ENCODE results near the gene ZDHHC14.

Gene ZDHHC14

GRCh38 chr6:157638779-157639178 lies 257.8 kb downstream of the ZDHHC14 start:
- DNase-seq = no peak

GRCh38 chr6:157640746-157641451 lies 259.9 kb downstream of the ZDHHC14 start:
- no peak for DNase-seq

- DNase-seq = no peak
These were observed 260.8 kb downstream of the ZDHHC14 start for GRCh38 chr6:157641837-157642236.

GRCh38 chr6:157642736-157643135 lies 261.7 kb downstream of the ZDHHC14 start:
- DNase-seq = no peak

GRCh38 chr6:157644043-157644810 lies 263.2 kb downstream of the ZDHHC14 start:
- DNase-seq = peak in 12 of 56 donors; percentile 6 to 67 (median 19)

GRCh38 chr6:157645201-157645795 lies 264.3 kb downstream of the ZDHHC14 start:
- no peak for DNase-seq

GRCh38 chr6:157646012-157646411 lies 265.0 kb downstream of the ZDHHC14 start:
- no peak for DNase-seq

GRCh38 chr6:157647261-157647915 lies 266.4 kb downstream of the ZDHHC14 start:
- DNase-seq = no peak

GRCh38 chr6:157648561-157648960 lies 267.6 kb downstream of the ZDHHC14 start:
- DNase-seq = no peak

GRCh38 chr6:157649311-157650260 lies 268.6 kb downstream of the ZDHHC14 start:
- DNase-seq = peak in 16 of 56 donors; percentile 7 to 97 (median 36)

GRCh38 chr6:157650261-157650640 lies 269.3 kb downstream of the ZDHHC14 start:
- peak in 25 of 56 donors; percentile 6 to 78 (median 31) for DNase-seq

GRCh38 chr6:157650801-157651200 lies 269.8 kb downstream of the ZDHHC14 start:
- no peak for DNase-seq

- DNase-seq = no peak
These were observed 270.9 kb downstream of the ZDHHC14 start for GRCh38 chr6:157651731-157652490.

GRCh38 chr6:157652601-157653363 lies 271.8 kb downstream of the ZDHHC14 start:
- no peak for DNase-seq

GRCh38 chr6:157653521-157653920 lies 272.5 kb downstream of the ZDHHC14 start:
- no peak for DNase-seq

GRCh38 chr6:157655139-157655538 lies 274.1 kb downstream of the ZDHHC14 start:
- DNase-seq = no peak

- peak in 1 of 56 donors; percentile 9 for DNase-seq
These were observed 275.5 kb downstream of the ZDHHC14 start for GRCh38 chr6:157656437-157656997.

- DNase-seq = no peak
These were observed 276.8 kb downstream of the ZDHHC14 start for GRCh38 chr6:157657754-157658153.

GRCh38 chr6:157658301-157658700 lies 277.3 kb downstream of the ZDHHC14 start:
- no peak for DNase-seq
